ENCODE measurements around the gene VSIG4. TPM values are rescaled to one million over a fixed set of nuclear protein-coding genes. Genes with fewer than 3 reads are reported as not detected.

Gene VSIG4
- total RNA-seq, 1 experiment from 2014 or later, result not detected

DNA sequence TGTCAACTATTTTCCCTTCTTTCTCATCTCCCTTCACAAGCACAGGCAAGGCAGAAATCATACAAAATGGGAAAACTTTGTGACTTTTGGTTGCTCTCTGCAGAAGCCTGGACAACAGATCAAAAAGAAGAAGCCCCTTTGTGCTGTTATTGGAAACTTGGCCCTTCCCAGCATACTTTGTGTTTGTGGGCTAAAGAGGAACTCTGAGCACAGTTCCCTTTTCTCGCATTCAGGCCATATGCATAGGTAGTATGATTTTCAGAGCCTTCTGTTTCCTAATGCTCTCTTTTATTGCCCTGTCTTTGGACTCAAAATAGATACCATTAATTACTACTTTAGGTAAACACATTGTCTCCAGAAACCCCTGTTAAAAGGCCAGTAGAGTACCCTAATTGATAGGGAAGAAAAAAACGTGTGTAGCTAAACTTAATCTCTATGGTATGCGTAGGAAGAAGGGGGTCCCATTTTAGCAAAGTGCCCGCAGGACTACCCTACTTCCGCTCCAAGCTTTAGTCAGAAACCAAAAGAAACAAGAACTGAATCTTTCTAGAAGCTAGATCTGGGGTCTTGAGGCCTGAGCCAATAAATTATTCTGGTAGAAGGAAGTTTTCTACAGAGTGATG lies 26.6 kb downstream of the VSIG4 start:
- Histone ChIP-seq H2BK120ac (ENCODE audit: low read depth, low read length, poor library complexity, severe bottlenecking) (no peak overlapping the region), H4K91ac (ENCODE audit: insufficient read length, low read depth, low read length) (no peak overlapping the region), H3T11ph (ENCODE audit: low read length) (no peak overlapping the region), H2AFZ (ENCODE audit: low read length) (no peak overlapping the region), H3K27ac (ENCODE audit: insufficient read length, low read depth, low read length) (no peak overlapping the region), H3K23ac (ENCODE audit: insufficient read length, low read depth, low read length) (no peak overlapping the region), H3K79me2 (ENCODE audit: insufficient read depth, low read length) (no peaks in the 10 kb centered on the region), H2BK15ac (ENCODE audit: low read depth, low read length) (no peak overlapping the region), H4K8ac (replicated peaks; ENCODE audit: insufficient read length, low read depth, low read length) (no peak overlapping the region), H4K5ac (ENCODE audit: insufficient read length, low read depth, low read length) (no peak overlapping the region), H3K18ac (ENCODE audit: insufficient read length, low read depth, low read length) (no peak overlapping the region), H2BK12ac (ENCODE audit: insufficient read length, low read depth, low read length) (no peak overlapping the region), H4K20me1 (ENCODE audit: control insufficient read depth, insufficient read depth, insufficient read length) (no peaks in the 10 kb centered on the region), H3K14ac (ENCODE audit: insufficient read depth, low read length) (no peak overlapping the region), H3K23me2 (ENCODE audit: insufficient read length, low read depth, low read length, poor library complexity, severe bottlenecking) (no peaks in the 10 kb centered on the region), H3K27me3 (ENCODE audit: insufficient read depth, low read length) (no peaks in the 10 kb centered on the region), H3K56ac (ENCODE audit: insufficient read length, low read depth, low read length) (no peak overlapping the region), H2BK20ac (ENCODE audit: low read depth, low read length, poor library complexity, severe bottlenecking) (no peak overlapping the region), H2AK5ac (ENCODE audit: insufficient read length, low read length) (no peak overlapping the region), H3K4me1 (ENCODE audit: insufficient read depth, low read length) (no peaks in the 10 kb centered on the region), H2BK5ac (ENCODE audit: insufficient read length, low read length) (no peak overlapping the region), H3K4ac (ENCODE audit: low read depth, low read length) (no peak overlapping the region), H3K79me1 (ENCODE audit: insufficient read depth, low read depth, low read length, poor library complexity, severe bottlenecking) (no peaks in the 10 kb centered on the region), H3K9me3 (ENCODE audit: control insufficient read depth, low read depth, low read length) (peaks cover 50% of the 10 kb centered on the region), H3K9ac (ENCODE audit: extremely low read depth, insufficient read length, low read length) (no peak overlapping the region), H3K4me2 (ENCODE audit: insufficient read depth, insufficient read length, low read length) (no peak overlapping the region)
- no peak for DNase-seq
- Mint-ChIP-seq H3K9me3 (peaks cover 43 to 58% of the 10 kb centered on the region in 2 experiments), H3K27ac (no peak overlapping the region), H3K36me3 (ENCODE audit: insufficient read depth in 1 of 3, low read depth in 3 of 3) (no peaks in the 10 kb centered on the region), H3K4me1 (no peaks in the 10 kb centered on the region), H3K27me3 (ENCODE audit: low read depth) (no peaks in the 10 kb centered on the region), H3K4me3 (no peak overlapping the region)
- WGBS (ENCODE audit: extremely low coverage, insufficient read length, low lambda C conversion rate), result no CpG with 5 or more reads among the region's 5 CpGs
- no peak for TF ChIP-seq CTCF (conservative IDR thresholded peaks at IDR 0.05)
